HCT116 (cell line): ENCODE data around the gene NPIPA2.
"Not testable (repeated sequence)": the region's sequence is repeated elsewhere in the genome, so short reads cannot be mapped to it uniquely, and the experiment has no call there.

Source experiments
- EZH2phosphoT487 ChIP-seq: fragments of 200-600 bp; IDR thresholded peaks from 2 replicates; pipeline ENCODE4 v1.6.1; 2018; ENCODE audit warnings: antibody characterized with exemption, borderline replicate concordance
- FOSL1 ChIP-seq: IDR thresholded peaks from 2 replicates; pipeline ENCODE4 v1.6.1; 2012; ENCODE audit warnings: low read depth
- POLR2A ChIP-seq: IDR thresholded peaks from 2 replicates; pipeline ENCODE4 v1.7.0; 2011; ENCODE audit warnings: borderline replicate concordance; ENCODE audit not compliant: insufficient read depth, insufficient read length; ENCODE audit errors: extremely low read depth
- POLR2AphosphoS5 ChIP-seq: IDR thresholded peaks from 2 replicates; pipeline ENCODE4 v1.6.1; 2011; ENCODE audit warnings: mild to moderate bottlenecking, low read depth, low read length, moderate library complexity
- SP1 ChIP-seq: IDR thresholded peaks from 2 replicates; pipeline ENCODE4 v1.6.1; 2012; ENCODE audit warnings: low read depth
- SRF ChIP-seq: IDR thresholded peaks from 2 replicates; pipeline ENCODE4 v1.6.1; 2012; ENCODE audit warnings: low read depth
- YY1 ChIP-seq: IDR thresholded peaks from 2 replicates; pipeline ENCODE4 v1.6.1; 2011; ENCODE audit warnings: low read length, low read depth, moderate library complexity, mild to moderate bottlenecking; ENCODE audit not compliant: insufficient replicate concordance; ENCODE audit errors: extremely low read depth
- TF ChIP-seq, protein P1 (sequence below), 3 experiments: fragments of 200-600 bp in 1 of 3; sonication (generic) in 1 of 3; IDR thresholded peaks in 2 of 3; conservative IDR thresholded peaks in 1 of 3; 2 replicates each; pipeline ENCODE4 v1.5.1; 2012 to 2017; ENCODE audit warnings: low read depth in 2 of 3, low read length in 2 of 3, antibody characterized with exemption in 1 of 3, borderline replicate concordance in 1 of 3, control low read depth in 1 of 3, mild to moderate bottlenecking in 1 of 3, mixed read lengths in 1 of 3, mixed run types in 1 of 3, moderate library complexity in 1 of 3; ENCODE audit not compliant: insufficient read depth in 1 of 3
- TF ChIP-seq, protein P2 (sequence below): IDR thresholded peaks from 2 replicates; pipeline ENCODE4 v1.6.1; 2012
- TF ChIP-seq, protein P3 (sequence below): IDR thresholded peaks from 2 replicates; pipeline ENCODE4 v1.6.1; 2012; ENCODE audit warnings: low read depth

DNA sequence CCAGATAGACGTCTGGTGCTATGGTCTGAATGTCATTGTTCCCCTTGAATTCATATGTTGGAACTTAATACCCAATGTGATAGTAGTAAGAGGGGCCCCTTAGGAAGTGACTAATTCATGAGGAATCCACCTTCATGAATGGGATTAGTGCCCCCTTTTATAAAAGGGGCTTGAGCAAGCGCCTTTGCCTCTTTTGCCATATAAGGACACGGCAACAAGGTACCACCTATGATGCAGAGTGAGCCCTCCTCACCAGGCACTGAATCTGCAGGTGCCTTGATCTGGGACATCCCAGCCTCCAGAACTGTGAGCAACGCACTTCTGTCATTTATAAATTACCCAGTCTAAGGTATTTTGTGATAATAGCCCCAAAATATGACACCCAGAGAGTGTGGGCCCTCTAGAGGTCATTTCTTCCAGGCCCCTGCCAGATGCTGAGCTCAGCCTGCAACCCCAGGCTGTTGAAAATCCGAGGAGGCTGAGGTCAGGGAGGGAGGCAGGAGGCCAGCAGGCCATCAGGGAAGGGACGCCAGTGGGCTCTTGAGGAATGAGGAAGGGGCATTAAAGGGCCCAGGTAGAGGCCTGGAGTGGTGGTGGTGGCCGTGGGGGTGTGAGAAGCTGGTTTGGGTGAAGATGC lies 48.1 kb downstream of the NPIPA2 start:
- not testable (repeated sequence) for TF ChIP-seq EZH2phosphoT487, YY1, POLR2A, SRF, SP1, FOSL1, POLR2AphosphoS5
- TF ChIP-seq, protein P1, sequence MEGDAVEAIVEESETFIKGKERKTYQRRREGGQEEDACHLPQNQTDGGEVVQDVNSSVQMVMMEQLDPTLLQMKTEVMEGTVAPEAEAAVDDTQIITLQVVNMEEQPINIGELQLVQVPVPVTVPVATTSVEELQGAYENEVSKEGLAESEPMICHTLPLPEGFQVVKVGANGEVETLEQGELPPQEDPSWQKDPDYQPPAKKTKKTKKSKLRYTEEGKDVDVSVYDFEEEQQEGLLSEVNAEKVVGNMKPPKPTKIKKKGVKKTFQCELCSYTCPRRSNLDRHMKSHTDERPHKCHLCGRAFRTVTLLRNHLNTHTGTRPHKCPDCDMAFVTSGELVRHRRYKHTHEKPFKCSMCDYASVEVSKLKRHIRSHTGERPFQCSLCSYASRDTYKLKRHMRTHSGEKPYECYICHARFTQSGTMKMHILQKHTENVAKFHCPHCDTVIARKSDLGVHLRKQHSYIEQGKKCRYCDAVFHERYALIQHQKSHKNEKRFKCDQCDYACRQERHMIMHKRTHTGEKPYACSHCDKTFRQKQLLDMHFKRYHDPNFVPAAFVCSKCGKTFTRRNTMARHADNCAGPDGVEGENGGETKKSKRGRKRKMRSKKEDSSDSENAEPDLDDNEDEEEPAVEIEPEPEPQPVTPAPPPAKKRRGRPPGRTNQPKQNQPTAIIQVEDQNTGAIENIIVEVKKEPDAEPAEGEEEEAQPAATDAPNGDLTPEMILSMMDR (IDR thresholded peaks at IDR 0.05 in 2 of 3, conservative IDR thresholded peaks at IDR 0.05 in 1 of 3; ENCODE audit: borderline replicate concordance in 1 of 3, insufficient read depth in 1 of 3, low read depth in 2 of 3, low read length in 2 of 3): not testable (repeated sequence)
- TF ChIP-seq, protein P2, sequence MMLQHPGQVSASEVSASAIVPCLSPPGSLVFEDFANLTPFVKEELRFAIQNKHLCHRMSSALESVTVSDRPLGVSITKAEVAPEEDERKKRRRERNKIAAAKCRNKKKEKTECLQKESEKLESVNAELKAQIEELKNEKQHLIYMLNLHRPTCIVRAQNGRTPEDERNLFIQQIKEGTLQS: not testable (repeated sequence)
- TF ChIP-seq, protein P3, sequence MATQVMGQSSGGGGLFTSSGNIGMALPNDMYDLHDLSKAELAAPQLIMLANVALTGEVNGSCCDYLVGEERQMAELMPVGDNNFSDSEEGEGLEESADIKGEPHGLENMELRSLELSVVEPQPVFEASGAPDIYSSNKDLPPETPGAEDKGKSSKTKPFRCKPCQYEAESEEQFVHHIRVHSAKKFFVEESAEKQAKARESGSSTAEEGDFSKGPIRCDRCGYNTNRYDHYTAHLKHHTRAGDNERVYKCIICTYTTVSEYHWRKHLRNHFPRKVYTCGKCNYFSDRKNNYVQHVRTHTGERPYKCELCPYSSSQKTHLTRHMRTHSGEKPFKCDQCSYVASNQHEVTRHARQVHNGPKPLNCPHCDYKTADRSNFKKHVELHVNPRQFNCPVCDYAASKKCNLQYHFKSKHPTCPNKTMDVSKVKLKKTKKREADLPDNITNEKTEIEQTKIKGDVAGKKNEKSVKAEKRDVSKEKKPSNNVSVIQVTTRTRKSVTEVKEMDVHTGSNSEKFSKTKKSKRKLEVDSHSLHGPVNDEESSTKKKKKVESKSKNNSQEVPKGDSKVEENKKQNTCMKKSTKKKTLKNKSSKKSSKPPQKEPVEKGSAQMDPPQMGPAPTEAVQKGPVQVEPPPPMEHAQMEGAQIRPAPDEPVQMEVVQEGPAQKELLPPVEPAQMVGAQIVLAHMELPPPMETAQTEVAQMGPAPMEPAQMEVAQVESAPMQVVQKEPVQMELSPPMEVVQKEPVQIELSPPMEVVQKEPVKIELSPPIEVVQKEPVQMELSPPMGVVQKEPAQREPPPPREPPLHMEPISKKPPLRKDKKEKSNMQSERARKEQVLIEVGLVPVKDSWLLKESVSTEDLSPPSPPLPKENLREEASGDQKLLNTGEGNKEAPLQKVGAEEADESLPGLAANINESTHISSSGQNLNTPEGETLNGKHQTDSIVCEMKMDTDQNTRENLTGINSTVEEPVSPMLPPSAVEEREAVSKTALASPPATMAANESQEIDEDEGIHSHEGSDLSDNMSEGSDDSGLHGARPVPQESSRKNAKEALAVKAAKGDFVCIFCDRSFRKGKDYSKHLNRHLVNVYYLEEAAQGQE: not testable (repeated sequence)
